GM12878 (cell line): Measurements from ENCODE around the gene MEI1. TPM values are rescaled to one million over a fixed set of nuclear protein-coding genes. Genes with fewer than 3 reads are reported as not detected.

Experiments used
- ATAC-seq: fragments of 200-7000 bp; cut with Tn5 transposase; 3 replicates; pipeline ENCODE4 v1.9.1; 2020; ENCODE audit warnings: mild to moderate bottlenecking, moderate library complexity
- BruUV-seq: library from RNA; stranded (reverse); fragments of 400-500 nt; replicated peaks from 2 replicates; lab custom pipeline; 2021; lab: Mats Ljungman, UMichigan
- CTCF ChIA-PET: fragments of 300-600 bp; sonication (Branson Sonifier 250); formaldehyde crosslinking; extraction: SDS; loops from one replicate; lab custom pipeline; 2021; ENCODE audit warnings: inconsistent platforms; lab: Yijun Ruan, JAX
- POLR2A ChIA-PET: fragments of 350-600 bp; formaldehyde crosslinking; extraction: SDS; loops from one replicate; lab custom pipeline; 2021; ENCODE audit warnings: inconsistent platforms; lab: Charles Lee
- RAD21 ChIA-PET: fragments of 300-600 bp; sonication (Branson Sonifier 250); formaldehyde crosslinking; loops from one replicate; lab custom pipeline; 2023; ENCODE audit warnings: antibody characterized with exemption; ENCODE audit not compliant: unreplicated experiment; lab: Charles Lee
- SMC1A ChIA-PET: fragments of 300-600 bp; sonication (Branson Sonifier 250); formaldehyde crosslinking; loops from one replicate; lab custom pipeline; 2023; ENCODE audit not compliant: unreplicated experiment, uncharacterized antibody; lab: Charles Lee
- DNase-seq: peaks from one replicate; pipeline ENCODE4 v3.0.0-alpha.2; 2011; ENCODE audit warnings: low read depth, low spot score
- FAIRE-seq: peaks from 3 replicates; lab custom pipeline; 2011; peaks lifted over from hg19 to GRCh38; lab: Jason Lieb, UNC
- H2AFZ ChIP-seq: 2 replicates; pipeline ENCODE4 v1.6.0; 2011; ENCODE audit warnings: low read depth, low read length, control low read depth; ENCODE audit not compliant: control insufficient read depth
- H3K27ac ChIP-seq: 2 replicates; pipeline ENCODE4 v1.5.1; 2011; ENCODE audit warnings: control low read depth; ENCODE audit not compliant: control insufficient read depth, insufficient read depth
- H3K27me3 ChIP-seq, 2 experiments: replicated peaks in 1 of 2; 2 replicates each; pipeline versions ENCODE4 v1.6.0 to v1.6.1; 2011; ENCODE audit warnings: low read length in 1 of 2; ENCODE audit not compliant: control insufficient read depth in 2 of 2, insufficient read depth in 2 of 2
- H3K36me3 ChIP-seq, 2 experiments: 2 replicates each; pipeline ENCODE4 v1.5.1; 2011; ENCODE audit warnings: low read length in 1 of 2; ENCODE audit not compliant: control insufficient read depth in 2 of 2, insufficient read depth in 2 of 2
- H3K4me1 ChIP-seq: 2 replicates; pipeline ENCODE4 v1.6.1; 2011; ENCODE audit warnings: mild to moderate bottlenecking, low read length, moderate library complexity, mixed read lengths; ENCODE audit not compliant: control insufficient read depth, insufficient read depth
- H3K4me2 ChIP-seq: 2 replicates; pipeline ENCODE4 v1.6.0; 2011; ENCODE audit warnings: control low read depth; ENCODE audit not compliant: control insufficient read depth, insufficient read depth
- H3K4me3 ChIP-seq: fragments of 200-600 bp; sonication (generic); 2 replicates; pipeline ENCODE4 v1.5.1; 2016
- H3K79me2 ChIP-seq: 2 replicates; pipeline ENCODE4 v1.6.0; 2011; ENCODE audit warnings: low read length; ENCODE audit not compliant: control insufficient read depth, insufficient read depth
- H3K9ac ChIP-seq: 2 replicates; pipeline ENCODE4 v1.8.0; 2011; ENCODE audit warnings: low read length, control low read depth, mixed read lengths; ENCODE audit not compliant: control insufficient read depth, insufficient read depth
- H3K9me3 ChIP-seq: replicated peaks from 3 replicates; pipeline ENCODE4 v1.5.1; 2011; ENCODE audit warnings: mild to moderate bottlenecking, low read length; ENCODE audit not compliant: control insufficient read depth, insufficient read depth
- H4K20me1 ChIP-seq: 2 replicates; pipeline ENCODE4 v1.6.0; 2011; ENCODE audit not compliant: control insufficient read depth, insufficient read depth
- GATAD2B ChIP-seq: fragments of 450-650 bp; conservative IDR thresholded peaks from 2 replicates; pipeline ENCODE4 v1.6.1; 2017; ENCODE audit warnings: low read depth, mild to moderate bottlenecking, moderate library complexity
- HDAC2 ChIP-seq: fragments of 200-600 bp; sonication (generic); IDR thresholded peaks from 2 replicates; pipeline ENCODE4 v1.6.1; 2017
- LARP7 ChIP-seq: fragments of 450-650 bp; IDR thresholded peaks from 2 replicates; pipeline ENCODE4 v1.6.1; 2017; ENCODE audit warnings: mild to moderate bottlenecking
- NFXL1 ChIP-seq: fragments of 450-650 bp; IDR thresholded peaks from 2 replicates; pipeline ENCODE4 v1.6.1; 2017; ENCODE audit warnings: antibody characterized with exemption, mild to moderate bottlenecking, borderline replicate concordance
- PML ChIP-seq: IDR thresholded peaks from 2 replicates; pipeline ENCODE4 v1.6.1; 2012; ENCODE audit warnings: low read length, inconsistent platforms
- POLR2AphosphoS2 ChIP-seq: IDR thresholded peaks from 2 replicates; pipeline ENCODE4 v1.6.1; 2011; ENCODE audit warnings: low read depth, mild to moderate bottlenecking, low read length, improper control_type of control experiment, moderate library complexity
- SMAD1 ChIP-seq: fragments of 450-650 bp; IDR thresholded peaks from 2 replicates; pipeline ENCODE4 v1.6.1; 2018; ENCODE audit warnings: mild to moderate bottlenecking, low read depth; ENCODE audit not compliant: partially characterized antibody
- SMC3 ChIP-seq: IDR thresholded peaks from 2 replicates; pipeline ENCODE4 v1.6.1; 2011; ENCODE audit warnings: low read length, improper control_type of control experiment, borderline replicate concordance
- STAT3 ChIP-seq: IDR thresholded peaks from 2 replicates; pipeline ENCODE4 v1.6.1; 2011; ENCODE audit warnings: low read depth, low read length, improper control_type of control experiment
- ZNF207 ChIP-seq: fragments of 450-650 bp; IDR thresholded peaks from 2 replicates; pipeline ENCODE4 v1.6.1; 2014; ENCODE audit warnings: antibody characterized with exemption, mild to moderate bottlenecking, borderline replicate concordance
- WGBS: methylation state at CpG from one replicate; pipeline ENCODE4 v1.1.6; 2016; ENCODE audit warnings: low lambda C conversion rate; ENCODE audit not compliant: insufficient replicate concordance, insufficient coverage; ENCODE audit errors: missing lambda C conversion rate; 5-methylcytosine and 5-hydroxymethylcytosine counted together
- in situ Hi-C: fragments of 300-500 bp; cut with MboI; formaldehyde crosslinking; loops from 9 replicates; pipeline ENCODE4 v1.14.3; 2018; ENCODE audit warnings: mixed read lengths
- intact Hi-C: fragments of 100-400 bp; cut with micrococcal nuclease; formaldehyde crosslinking; loops from one replicate; pipeline ENCODE4 v1.14.2; 2022; ENCODE audit not compliant: unreplicated experiment
- polyA plus RNA-seq, 11 experiments: library from polyadenylated mRNA; depleted of rRNA in 4 of 11; unstranded in 6 of 11; stranded (reverse) in 5 of 11; fragments of >200 nt; fragmentation: Nextera tagmentation in 4 of 11; fragmentation: Illumina TruSeq in 1 of 11; extraction: Ambion mirVana in 4 of 11; extraction: Trizol in 1 of 11; gene quantifications; 1 replicate in 1 of 11; 2 replicates in 10 of 11; pipeline versions ENCODE4 v1.2.1 to v1.2.3, GENCODE V29; 2011 to 2016; ENCODE audit warnings: inconsistent platforms in 2 of 11, missing spikeins in 2 of 11, low read depth in 1 of 11
- total RNA-seq, 4 experiments: library from RNA; depleted of rRNA in 3 of 4; stranded (reverse); fragments of >200 nt in 3 of 4; fragmentation: Illumina TruSeq in 1 of 4; extraction: Trizol in 1 of 4; gene quantifications; 2 replicates each; pipeline versions ENCODE4 v1.2.1 to v1.2.3, GENCODE V29; 2013 to 2021

Gene MEI1
- total and polyA plus RNA-seq, 10 of the 15 experiments (the other 5 are each of a cell fraction or from before 2014, with no cell fraction given): 27.9 to 48.9 (median 35.8) TPM

GRCh38 chr22:41780746-41781505, 81.6 kb downstream of the MEI1 start (continued):
- TF ChIP-seq SMAD1 (no peak), ZNF207 (no peak), NFXL1 (no peak), HDAC2 (no peak), STAT3 (no peak)

GRCh38 chr22:41781507-41781906, 82.2 kb downstream of the MEI1 start:
- ChIA-PET SMC1A (interaction anchor here (0.7 to 5.4 kb wide), 17 partner anchors 9 to 158 kb away, joined by 3 to 57 read pairs (median 5); partner anchors contain the start of genes CCDC134 and MEI1), RAD21 (interaction anchor here (0.5 to 4.4 kb wide), 19 partner anchors 13 to 177 kb away, joined by 3 to 56 read pairs (median 5); partner anchors contain the start of genes CCDC134, CENPM, MEI1 and SREBF2), CTCF (interaction anchor here (1.0 to 4.8 kb wide), 20 partner anchors 9 to 160 kb away, joined by 3 to 47 read pairs (median 6); partner anchors contain the start of genes CCDC134 and MEI1), POLR2A (interaction anchor here (0.7 to 10.4 kb wide), 27 partner anchors 9 to 192 kb away, joined by 3 to 172 read pairs (median 4); partner anchors contain the start of genes CCDC134, DESI1, PMM1 and SNU13)
- peak overlapping the region; percentile 76 for H3K4me3 ChIP-seq
- peak overlapping the region; percentile 78 for H3K9ac ChIP-seq
- DNase-seq: no peak
- H3K4me1 ChIP-seq: peaks cover 16% of the 10 kb centered on the region
- H3K27ac ChIP-seq: peak overlapping the region; percentile 54
- intact Hi-C loops: no loop called here
- WGBS: 0% methylated on average over 1 of the region's 1 CpG
- H3K36me3 ChIP-seq: peaks cover 0 to 2% of the 10 kb centered on the region in 2 experiments; a peak in 1 of 4 replicates
- H3K79me2 ChIP-seq: peaks cover 18% of the 10 kb centered on the region
- H4K20me1 ChIP-seq: no peaks in the 10 kb centered on the region
- TSS peak; percentile 88 for BruUV-seq
- H3K4me2 ChIP-seq: peak overlapping the region; percentile 98
- no peaks in the 10 kb centered on the region for H3K9me3 ChIP-seq
- H2AFZ ChIP-seq: peak overlapping the region; percentile 92
- 0 out of 2 replicates have a peak, but pooled peaks have one; percentile 1 for TF ChIP-seq PML
- no peak for TF ChIP-seq SMC3
- no peak for TF ChIP-seq POLR2AphosphoS2
- TF ChIP-seq GATAD2B: 0 out of 2 replicates have a peak, but pooled peaks have one; percentile 19
- no peak for TF ChIP-seq LARP7
- peak; percentile 45 for ATAC-seq
- no peak for FAIRE-seq
- in situ Hi-C loops: no loop called here
- H3K27me3 ChIP-seq: no peaks in the 10 kb centered on the region
